ENCODE data around the gene IFNL4.
"Not testable (repeated sequence)": the region's sequence is repeated elsewhere in the genome, so short reads cannot be mapped to it uniquely, and the experiment has no call there.

Gene IFNL4

GRCh38 chr19:39223703-39224279 is 24.9 kb downstream of the IFNL4 start:
- DNase-seq (ENCODE audit: low read depth, low spot score), result no peak

- DNase-seq (ENCODE audit: low read depth, low spot score), result not testable (repeated sequence)
Observed at GRCh38 chr19:39219108-39219507, 29.5 kb downstream of the IFNL4 start.

- no peak for DNase-seq (ENCODE audit: low read depth, low spot score)
Observed at GRCh38 chr19:39218230-39219007, 30.2 kb downstream of the IFNL4 start.

- no peak for DNase-seq (ENCODE audit: low read depth, low spot score)
Observed at GRCh38 chr19:39217094-39217493, 31.6 kb downstream of the IFNL4 start.

- DNase-seq (ENCODE audit: low read depth, low spot score), result not testable (repeated sequence)
Observed at GRCh38 chr19:39215323-39215722, 33.3 kb downstream of the IFNL4 start.

- no peak for DNase-seq (ENCODE audit: low read depth, low spot score)
Observed at GRCh38 chr19:39212375-39212742, 36.3 kb downstream of the IFNL4 start.

- DNase-seq (ENCODE audit: low read depth, low spot score), result no peak
Observed at GRCh38 chr19:39211731-39212374, 36.8 kb downstream of the IFNL4 start.

GRCh38 chr19:39209196-39209595 is 39.5 kb downstream of the IFNL4 start:
- no peak for DNase-seq (ENCODE audit: low read depth, low spot score)

- DNase-seq (ENCODE audit: low read depth, low spot score), result no peak
Observed at GRCh38 chr19:39208175-39208795, 40.4 kb downstream of the IFNL4 start.

- DNase-seq (ENCODE audit: low read depth, low spot score), result no peak
Observed at GRCh38 chr19:39207293-39207836, 41.3 kb downstream of the IFNL4 start.

GRCh38 chr19:39206122-39206521 is 42.5 kb downstream of the IFNL4 start:
- DNase-seq (ENCODE audit: low read depth, low spot score), result no peak

GRCh38 chr19:39205449-39205764 is 43.2 kb downstream of the IFNL4 start:
- no peak for DNase-seq (ENCODE audit: low read depth, low spot score)

GRCh38 chr19:39203372-39204341 is 45.0 kb downstream of the IFNL4 start, which contains the start of gene SYCN:
SYCN (minus strand) TSS chr19:39204263; CDS start chr19:39204254, 9 bp downstream.
- DNase-seq (ENCODE audit: low read depth, low spot score), result no peak

GRCh38 chr19:39202998-39203355 is 45.7 kb downstream of the IFNL4 start:
- no peak for DNase-seq (ENCODE audit: low read depth, low spot score)

- DNase-seq (ENCODE audit: low read depth, low spot score), result no peak
Observed at GRCh38 chr19:39200803-39201115, 47.9 kb downstream of the IFNL4 start.

GRCh38 chr19:39200066-39200802 is 48.4 kb downstream of the IFNL4 start:
- no peak for DNase-seq (ENCODE audit: low read depth, low spot score)

GRCh38 chr19:39199025-39199424 is 49.6 kb downstream of the IFNL4 start:
- no peak for DNase-seq (ENCODE audit: low read depth, low spot score)

GRCh38 chr19:39197808-39198207 is 50.8 kb downstream of the IFNL4 start:
- DNase-seq (ENCODE audit: low read depth, low spot score), result no peak

GRCh38 chr19:39196860-39197562 is 51.6 kb downstream of the IFNL4 start, which contains the start of gene NCCRP1:
NCCRP1 (plus strand) TSS chr19:39196964; CDS start chr19:39196983, 19 bp downstream.
- no peak for DNase-seq (ENCODE audit: low read depth, low spot score)

GRCh38 chr19:39196320-39196719 is 52.3 kb downstream of the IFNL4 start:
- DNase-seq (ENCODE audit: low read depth, low spot score), result no peak
